DOHH2 (cell line): ENCODE data around the gene C15orf61.

Experiments used
- EZH2phosphoT487 ChIP-seq: fragments of 200-600 bp; sonication (generic); IDR thresholded peaks from 2 replicates; pipeline ENCODE4 v1.6.1; 2017; ENCODE audit warnings: borderline replicate concordance, mild to moderate bottlenecking, antibody characterized with exemption, low read length, moderate library complexity, mixed read lengths
- TF ChIP-seq, protein P1 (sequence below): fragments of 200-600 bp; sonication (generic); IDR thresholded peaks from one replicate; pipeline ENCODE4 v1.5.1; 2014; ENCODE audit warnings: antibody characterized with exemption, mild to moderate bottlenecking, low read depth, low read length; ENCODE audit not compliant: poor library complexity, severe bottlenecking

DNA sequence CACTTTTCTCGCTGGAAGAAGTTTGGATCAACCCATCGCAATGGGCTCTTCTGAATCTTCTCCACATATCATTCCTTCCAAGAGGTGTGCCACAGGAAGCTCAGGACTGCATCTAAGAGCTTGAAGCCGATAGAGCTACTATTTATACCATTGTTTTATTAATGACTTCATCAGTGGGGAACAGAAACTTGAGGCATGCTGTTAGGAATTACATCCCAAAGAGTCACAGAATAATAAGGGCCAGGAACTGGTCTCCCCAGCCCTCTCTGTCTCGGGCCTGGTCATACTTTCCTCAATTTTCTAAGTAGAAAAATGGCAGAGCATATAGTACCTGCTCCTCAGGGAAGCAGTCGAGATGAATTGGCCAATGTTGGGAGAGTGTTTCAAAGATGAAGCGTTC is 16.9 kb upstream of the C15orf61 start:
- TF ChIP-seq, protein P1, sequence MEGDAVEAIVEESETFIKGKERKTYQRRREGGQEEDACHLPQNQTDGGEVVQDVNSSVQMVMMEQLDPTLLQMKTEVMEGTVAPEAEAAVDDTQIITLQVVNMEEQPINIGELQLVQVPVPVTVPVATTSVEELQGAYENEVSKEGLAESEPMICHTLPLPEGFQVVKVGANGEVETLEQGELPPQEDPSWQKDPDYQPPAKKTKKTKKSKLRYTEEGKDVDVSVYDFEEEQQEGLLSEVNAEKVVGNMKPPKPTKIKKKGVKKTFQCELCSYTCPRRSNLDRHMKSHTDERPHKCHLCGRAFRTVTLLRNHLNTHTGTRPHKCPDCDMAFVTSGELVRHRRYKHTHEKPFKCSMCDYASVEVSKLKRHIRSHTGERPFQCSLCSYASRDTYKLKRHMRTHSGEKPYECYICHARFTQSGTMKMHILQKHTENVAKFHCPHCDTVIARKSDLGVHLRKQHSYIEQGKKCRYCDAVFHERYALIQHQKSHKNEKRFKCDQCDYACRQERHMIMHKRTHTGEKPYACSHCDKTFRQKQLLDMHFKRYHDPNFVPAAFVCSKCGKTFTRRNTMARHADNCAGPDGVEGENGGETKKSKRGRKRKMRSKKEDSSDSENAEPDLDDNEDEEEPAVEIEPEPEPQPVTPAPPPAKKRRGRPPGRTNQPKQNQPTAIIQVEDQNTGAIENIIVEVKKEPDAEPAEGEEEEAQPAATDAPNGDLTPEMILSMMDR = no peak
- TF ChIP-seq EZH2phosphoT487 = no peak
